Measurements from ENCODE around the gene IER5L.
"Not testable (repeated sequence)": the region's sequence is repeated elsewhere in the genome, so short reads cannot be mapped to it uniquely, and the experiment has no call there.

Gene IER5L

GRCh38 chr9:129138144-129138462, 40.0 kb downstream of the IER5L start:
- DNase-seq: no peak

GRCh38 chr9:129137292-129138143, 40.5 kb downstream of the IER5L start:
- no peak for DNase-seq

- DNase-seq: no peak
These were observed 41.5 kb downstream of the IER5L start for GRCh38 chr9:129136446-129137035.

GRCh38 chr9:129135476-129135875, 42.6 kb downstream of the IER5L start:
- DNase-seq: no peak

GRCh38 chr9:129133082-129133481, 45.0 kb downstream of the IER5L start:
- no peak for DNase-seq

GRCh38 chr9:129131300-129132145, 46.5 kb downstream of the IER5L start:
- peak; percentile 69 for DNase-seq

GRCh38 chr9:129130791-129131190, 47.3 kb downstream of the IER5L start:
- no peak for DNase-seq

- not testable (repeated sequence) for DNase-seq
These were observed 47.8 kb downstream of the IER5L start for GRCh38 chr9:129130271-129130670.

GRCh38 chr9:129128689-129129088, 49.4 kb downstream of the IER5L start:
- no peak for DNase-seq

- DNase-seq: no peak
These were observed 51.1 kb downstream of the IER5L start for GRCh38 chr9:129126749-129127618.
